ENCODE results near the gene MTCL1. TPM values are rescaled to one million over a fixed set of nuclear protein-coding genes. Genes with fewer than 3 reads are reported as not detected.

MTCL1 gene
- total RNA-seq, 1 experiment from 2014 or later, result 22.7 TPM

DNA sequence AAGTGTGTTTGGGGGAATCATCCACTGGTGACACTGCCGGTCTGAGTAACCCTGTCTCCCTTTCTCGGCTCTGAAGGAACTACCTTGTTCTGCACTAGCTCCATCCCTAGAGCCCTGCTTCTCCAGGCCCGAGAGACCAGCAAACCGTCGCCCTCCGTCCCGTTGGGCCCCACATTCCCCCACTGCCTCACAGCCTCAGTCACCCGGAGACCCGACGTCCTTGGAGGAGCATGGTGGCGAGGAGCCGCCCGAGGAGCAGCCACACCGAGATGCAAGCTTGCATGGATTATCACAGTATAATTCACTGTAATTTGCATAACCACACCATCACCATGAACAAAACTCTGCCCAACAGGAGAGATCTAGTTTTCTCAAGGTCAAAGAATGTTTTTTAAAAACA is 126.2 kb downstream of the MTCL1 start:
- Histone ChIP-seq H3K9me2 (ENCODE audit: insufficient read depth) (no peaks in the 10 kb centered on the region), H3K4me3 (replicated peaks in 1 of 2; ENCODE audit: low read depth in 1 of 2, low read length in 2 of 2) (no peak overlapping the region), H3K9me3 (ENCODE audit: control insufficient read depth in 1 of 2, insufficient read depth in 1 of 2, low read depth in 1 of 2, low read length in 2 of 2) (peaks cover 0 to 3% of the 10 kb centered on the region in 2 experiments; a peak in 1 of 4 replicates), H3K79me2 (ENCODE audit: insufficient read depth, low read length) (no peaks in the 10 kb centered on the region), H3K36me3 (ENCODE audit: control insufficient read depth in 1 of 2, insufficient read depth in 2 of 2, low read length in 2 of 2) (no peaks in the 10 kb centered on the region), H3K4me2 (ENCODE audit: low read length) (no peak overlapping the region), H2AFZ (ENCODE audit: low read depth, low read length, poor library complexity, severe bottlenecking) (no peak overlapping the region), H3K9ac (ENCODE audit: low read length) (no peak overlapping the region), H3K27ac (ENCODE audit: low read depth, low read length) (no peak overlapping the region), H3K27me3 (ENCODE audit: insufficient read depth, low read length) (no peaks in the 10 kb centered on the region), H4K20me1 (ENCODE audit: insufficient read depth) (no peaks in the 10 kb centered on the region), H3K4me1 (ENCODE audit: control insufficient read depth in 1 of 2, insufficient read depth in 2 of 2, low read length in 2 of 2) (no peaks in the 10 kb centered on the region)
- DNase-seq (ENCODE audit: low read depth, low spot score) (no peak), ATAC-seq (no peak)
- ChIA-PET CTCF (no interaction called here), POLR2A (no interaction called here), RAD21 (ENCODE audit: low non-redundant PET in 1 of 2, low total read pairs in 2 of 2, uncharacterized antibody in 2 of 2, unreplicated experiment in 2 of 2) (no interaction called here)
- intact Hi-C loops (cut with micrococcal nuclease), result no loop called here
- no TSS peak for BruUV-seq (replicated peaks)
- TF ChIP-seq EGR1 (IDR thresholded peaks at IDR 0.05; ENCODE audit: low read depth) (no peak), ZNF274 (IDR thresholded peaks at IDR 0.05; ENCODE audit: low read depth, low read length) (no peak)

DNA sequence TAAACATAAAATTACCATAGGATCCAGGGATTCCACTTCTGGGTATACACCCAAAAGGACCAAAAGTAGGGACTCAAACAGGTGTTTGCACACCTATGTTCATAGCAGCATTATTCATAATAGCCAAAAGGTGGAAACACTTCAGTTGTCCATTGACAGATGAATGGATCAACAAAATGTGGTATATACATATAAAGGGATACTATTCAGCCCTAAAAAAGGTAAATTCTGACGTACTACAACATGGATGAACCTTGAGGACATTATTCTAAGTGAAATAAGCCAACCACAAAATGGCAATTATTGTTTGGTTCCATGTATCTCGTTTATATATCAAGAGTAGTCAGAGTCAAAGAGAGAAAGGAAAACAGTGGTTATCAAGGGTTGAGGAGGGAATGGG is 128.1 kb downstream of the MTCL1 start:
- TF ChIP-seq SIN3A (IDR thresholded peaks at IDR 0.05; ENCODE audit: low read depth) (no peak), EZH2phosphoT487 (IDR thresholded peaks at IDR 0.05; ENCODE audit: borderline replicate concordance) (no peak), POLR2A (IDR thresholded peaks at IDR 0.05; ENCODE audit: borderline replicate concordance, extremely low read depth, insufficient read depth, insufficient read length) (no peak), CBX3 (IDR thresholded peaks at IDR 0.05; ENCODE audit: low read depth) (no peak), TCF7L2 (IDR thresholded peaks at IDR 0.05; ENCODE audit: borderline replicate concordance, extremely low read depth, insufficient read depth, insufficient read length) (no peak), JUND (IDR thresholded peaks at IDR 0.05) (no peak), ZNF274 (IDR thresholded peaks at IDR 0.05; ENCODE audit: low read depth, low read length) (no peak), SRF (IDR thresholded peaks at IDR 0.05; ENCODE audit: low read depth) (no peak), FOSL1 (IDR thresholded peaks at IDR 0.05; ENCODE audit: low read depth) (no peak), SP1 (IDR thresholded peaks at IDR 0.05; ENCODE audit: low read depth) (no peak), CEBPB (IDR thresholded peaks at IDR 0.05; ENCODE audit: low read depth) (no peak), RAD21 (IDR thresholded peaks at IDR 0.05; ENCODE audit: low read depth) (no peak), ZFX (IDR thresholded peaks at IDR 0.05) (no peak), EZH2 (IDR thresholded peaks at IDR 0.05) (no peak), YY1 (IDR thresholded peaks at IDR 0.05; ENCODE audit: extremely low read depth, insufficient replicate concordance, low read depth, low read length) (no peak)
- TF ChIP-seq, protein P1, sequence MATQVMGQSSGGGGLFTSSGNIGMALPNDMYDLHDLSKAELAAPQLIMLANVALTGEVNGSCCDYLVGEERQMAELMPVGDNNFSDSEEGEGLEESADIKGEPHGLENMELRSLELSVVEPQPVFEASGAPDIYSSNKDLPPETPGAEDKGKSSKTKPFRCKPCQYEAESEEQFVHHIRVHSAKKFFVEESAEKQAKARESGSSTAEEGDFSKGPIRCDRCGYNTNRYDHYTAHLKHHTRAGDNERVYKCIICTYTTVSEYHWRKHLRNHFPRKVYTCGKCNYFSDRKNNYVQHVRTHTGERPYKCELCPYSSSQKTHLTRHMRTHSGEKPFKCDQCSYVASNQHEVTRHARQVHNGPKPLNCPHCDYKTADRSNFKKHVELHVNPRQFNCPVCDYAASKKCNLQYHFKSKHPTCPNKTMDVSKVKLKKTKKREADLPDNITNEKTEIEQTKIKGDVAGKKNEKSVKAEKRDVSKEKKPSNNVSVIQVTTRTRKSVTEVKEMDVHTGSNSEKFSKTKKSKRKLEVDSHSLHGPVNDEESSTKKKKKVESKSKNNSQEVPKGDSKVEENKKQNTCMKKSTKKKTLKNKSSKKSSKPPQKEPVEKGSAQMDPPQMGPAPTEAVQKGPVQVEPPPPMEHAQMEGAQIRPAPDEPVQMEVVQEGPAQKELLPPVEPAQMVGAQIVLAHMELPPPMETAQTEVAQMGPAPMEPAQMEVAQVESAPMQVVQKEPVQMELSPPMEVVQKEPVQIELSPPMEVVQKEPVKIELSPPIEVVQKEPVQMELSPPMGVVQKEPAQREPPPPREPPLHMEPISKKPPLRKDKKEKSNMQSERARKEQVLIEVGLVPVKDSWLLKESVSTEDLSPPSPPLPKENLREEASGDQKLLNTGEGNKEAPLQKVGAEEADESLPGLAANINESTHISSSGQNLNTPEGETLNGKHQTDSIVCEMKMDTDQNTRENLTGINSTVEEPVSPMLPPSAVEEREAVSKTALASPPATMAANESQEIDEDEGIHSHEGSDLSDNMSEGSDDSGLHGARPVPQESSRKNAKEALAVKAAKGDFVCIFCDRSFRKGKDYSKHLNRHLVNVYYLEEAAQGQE (IDR thresholded peaks at IDR 0.05; ENCODE audit: low read depth), result no peak
- TF ChIP-seq, protein P2, sequence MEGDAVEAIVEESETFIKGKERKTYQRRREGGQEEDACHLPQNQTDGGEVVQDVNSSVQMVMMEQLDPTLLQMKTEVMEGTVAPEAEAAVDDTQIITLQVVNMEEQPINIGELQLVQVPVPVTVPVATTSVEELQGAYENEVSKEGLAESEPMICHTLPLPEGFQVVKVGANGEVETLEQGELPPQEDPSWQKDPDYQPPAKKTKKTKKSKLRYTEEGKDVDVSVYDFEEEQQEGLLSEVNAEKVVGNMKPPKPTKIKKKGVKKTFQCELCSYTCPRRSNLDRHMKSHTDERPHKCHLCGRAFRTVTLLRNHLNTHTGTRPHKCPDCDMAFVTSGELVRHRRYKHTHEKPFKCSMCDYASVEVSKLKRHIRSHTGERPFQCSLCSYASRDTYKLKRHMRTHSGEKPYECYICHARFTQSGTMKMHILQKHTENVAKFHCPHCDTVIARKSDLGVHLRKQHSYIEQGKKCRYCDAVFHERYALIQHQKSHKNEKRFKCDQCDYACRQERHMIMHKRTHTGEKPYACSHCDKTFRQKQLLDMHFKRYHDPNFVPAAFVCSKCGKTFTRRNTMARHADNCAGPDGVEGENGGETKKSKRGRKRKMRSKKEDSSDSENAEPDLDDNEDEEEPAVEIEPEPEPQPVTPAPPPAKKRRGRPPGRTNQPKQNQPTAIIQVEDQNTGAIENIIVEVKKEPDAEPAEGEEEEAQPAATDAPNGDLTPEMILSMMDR (IDR thresholded peaks at IDR 0.05 in 2 of 3, conservative IDR thresholded peaks at IDR 0.05 in 1 of 3; ENCODE audit: borderline replicate concordance in 1 of 3, insufficient read depth in 1 of 3, low read depth in 2 of 3, low read length in 2 of 3), result no peak
- TF ChIP-seq, protein P3, sequence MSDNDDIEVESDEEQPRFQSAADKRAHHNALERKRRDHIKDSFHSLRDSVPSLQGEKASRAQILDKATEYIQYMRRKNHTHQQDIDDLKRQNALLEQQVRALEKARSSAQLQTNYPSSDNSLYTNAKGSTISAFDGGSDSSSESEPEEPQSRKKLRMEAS (IDR thresholded peaks at IDR 0.05), result no peak
- Histone ChIP-seq H3K4me2 (ENCODE audit: low read length) (no peak overlapping the region), H3K27ac (ENCODE audit: low read depth, low read length) (no peak overlapping the region), H3K9ac (ENCODE audit: low read length) (no peak overlapping the region), H3K36me3 (ENCODE audit: control insufficient read depth in 1 of 2, insufficient read depth in 2 of 2, low read length in 2 of 2) (no peaks in the 10 kb centered on the region), H3K4me1 (ENCODE audit: control insufficient read depth in 1 of 2, insufficient read depth in 2 of 2, low read length in 2 of 2) (no peaks in the 10 kb centered on the region), H3K27me3 (ENCODE audit: insufficient read depth, low read length) (no peaks in the 10 kb centered on the region), H2AFZ (ENCODE audit: low read depth, low read length, poor library complexity, severe bottlenecking) (no peak overlapping the region), H4K20me1 (ENCODE audit: insufficient read depth) (no peaks in the 10 kb centered on the region), H3K79me2 (ENCODE audit: insufficient read depth, low read length) (no peaks in the 10 kb centered on the region), H3K9me2 (ENCODE audit: insufficient read depth) (no peaks in the 10 kb centered on the region), H3K4me3 (replicated peaks in 1 of 2; ENCODE audit: low read depth in 1 of 2, low read length in 2 of 2) (no peak overlapping the region), H3K9me3 (ENCODE audit: control insufficient read depth in 1 of 2, insufficient read depth in 1 of 2, low read depth in 1 of 2, low read length in 2 of 2) (peaks cover 3 to 9% of the 10 kb centered on the region in 2 experiments; a peak in 2 of 4 replicates)
- DNase-seq (ENCODE audit: low read depth, low spot score), result no peak
- ChIA-PET CTCF (no interaction called here), POLR2A (no interaction called here), RAD21 (ENCODE audit: low non-redundant PET in 1 of 2, low total read pairs in 2 of 2, uncharacterized antibody in 2 of 2, unreplicated experiment in 2 of 2) (no interaction called here)
- no TSS peak for BruUV-seq (replicated peaks)
- intact Hi-C loops (cut with micrococcal nuclease), result no loop called here
- no peak for ATAC-seq

Data from HCT116 (cell line).